Cerebellar cortex (tissue), 1 donor: ENCODE data around the gene NEK6.

Experiments
- DNase-seq: peaks from one replicate; pipeline ENCODE4 v3.0.0-alpha.2; 2015; ENCODE audit warnings: low spot score

The NEK6 gene

GRCh38 chr9:124279531-124280175, 21.9 kb downstream of the NEK6 start:
- no peak for DNase-seq

- no peak for DNase-seq
These were observed 22.5 kb downstream of the NEK6 start for GRCh38 chr9:124280176-124280691.

GRCh38 chr9:124281931-124282371, 24.2 kb downstream of the NEK6 start:
- no peak for DNase-seq

GRCh38 chr9:124282442-124283227, 24.9 kb downstream of the NEK6 start:
- DNase-seq = no peak

- no peak for DNase-seq
These were observed 25.6 kb downstream of the NEK6 start for GRCh38 chr9:124283228-124283814.

GRCh38 chr9:124284237-124284831, 26.6 kb downstream of the NEK6 start:
- no peak for DNase-seq

GRCh38 chr9:124284940-124285441, 27.2 kb downstream of the NEK6 start:
- DNase-seq = peak; percentile 27

- DNase-seq = no peak
These were observed 27.7 kb downstream of the NEK6 start for GRCh38 chr9:124285490-124285889.

GRCh38 chr9:124285903-124286291, 28.1 kb downstream of the NEK6 start:
- no peak for DNase-seq

GRCh38 chr9:124286292-124286931, 28.7 kb downstream of the NEK6 start:
- no peak for DNase-seq

GRCh38 chr9:124290053-124290591, 32.4 kb downstream of the NEK6 start:
- DNase-seq = no peak

- DNase-seq = no peak
These were observed 33.2 kb downstream of the NEK6 start for GRCh38 chr9:124290743-124291554.

GRCh38 chr9:124291801-124292396, 34.1 kb downstream of the NEK6 start:
- no peak for DNase-seq

GRCh38 chr9:124292696-124293593, 35.2 kb downstream of the NEK6 start:
- DNase-seq = no peak

GRCh38 chr9:124293718-124294506, 36.2 kb downstream of the NEK6 start:
- no peak for DNase-seq

GRCh38 chr9:124295159-124295794, 37.5 kb downstream of the NEK6 start:
- no peak for DNase-seq

GRCh38 chr9:124296094-124296493, 38.3 kb downstream of the NEK6 start:
- DNase-seq = peak; percentile 31
